DLD1 (cell line): ENCODE results near the gene KCNB1.

Experiments used
- in situ Hi-C: cut with HindIII; loops from 2 replicates; pipeline ENCODE4 v1.10.0; 2017; ENCODE audit warnings: low sequenced_read_pairs

KCNB1 gene

GRCh38 chr20:49366687-49367086 is 115.8 kb downstream of the KCNB1 start:
- in situ Hi-C loops = no loop called here

DNA sequence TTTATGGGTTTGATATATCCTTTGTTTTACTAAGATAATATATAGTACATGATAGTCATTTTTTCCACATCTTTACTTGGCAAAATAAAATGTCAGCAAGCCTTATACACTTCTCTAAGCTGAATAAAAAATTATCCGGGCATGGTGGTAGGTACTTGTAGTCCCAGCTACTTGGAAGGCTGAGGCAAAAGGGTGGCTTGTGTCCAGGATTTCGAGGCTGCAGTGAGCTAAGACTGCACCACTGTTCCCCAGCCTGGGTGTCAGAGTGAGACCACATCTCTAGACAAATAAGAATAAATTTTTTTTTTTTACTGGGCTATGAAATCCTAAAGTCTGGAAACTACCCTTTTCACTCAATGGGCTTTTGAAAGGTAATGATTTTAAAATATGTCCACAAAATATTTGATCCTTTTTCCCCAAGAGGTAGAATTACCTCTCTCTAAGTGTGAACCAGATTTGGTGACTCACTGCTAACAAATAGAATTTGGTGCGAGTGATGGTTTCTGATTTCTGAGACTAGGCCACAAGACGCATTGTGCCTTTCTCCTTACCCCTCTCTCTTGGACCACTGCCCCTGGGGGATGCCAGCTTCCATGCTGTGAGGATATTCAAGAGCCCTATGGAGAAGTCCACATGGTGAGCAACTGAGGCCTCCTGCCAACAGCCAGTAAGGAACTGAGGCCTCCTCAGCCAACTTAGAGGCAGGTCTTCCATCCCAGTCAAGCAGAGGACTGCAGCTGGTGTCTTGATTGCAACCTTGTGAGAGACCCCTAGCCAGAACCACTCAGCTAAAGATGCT is 120.4 kb downstream of the KCNB1 start:
- in situ Hi-C loops = no loop called here

DNA sequence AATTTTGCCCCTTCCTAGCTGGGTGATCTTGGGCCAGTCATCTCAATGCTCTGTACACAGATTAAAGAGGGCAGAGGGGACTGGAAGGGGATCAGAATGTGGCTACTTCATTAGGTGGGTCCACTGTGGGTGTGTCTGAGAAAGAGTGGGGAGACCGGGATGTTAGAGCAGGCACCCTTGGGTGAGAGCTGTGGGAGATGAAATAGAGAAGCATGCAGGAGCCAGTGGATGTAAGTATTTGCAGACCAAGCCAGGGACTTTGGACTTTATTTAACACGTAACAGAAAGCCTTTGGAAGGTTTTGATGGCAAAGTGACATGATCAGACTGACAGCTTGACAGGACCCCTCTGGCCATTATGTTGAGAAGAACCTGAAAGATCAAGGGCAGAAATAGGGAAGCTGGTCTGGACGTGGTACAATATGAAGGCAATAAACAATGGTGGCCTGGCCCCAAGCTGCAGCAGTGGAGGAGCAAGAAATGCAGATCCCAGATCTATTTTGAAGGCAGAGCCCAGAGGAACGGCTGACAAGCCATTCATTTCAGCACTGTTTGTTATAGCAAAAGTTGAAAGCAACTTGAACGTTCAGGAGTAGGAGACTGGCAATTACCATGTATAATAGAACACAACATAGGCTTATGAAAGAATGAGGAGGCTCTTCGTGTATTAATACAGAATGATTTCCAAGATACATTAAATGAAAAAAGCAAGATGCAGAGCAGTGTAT is 122.1 kb downstream of the KCNB1 start:
- in situ Hi-C loops = no loop called here

DNA sequence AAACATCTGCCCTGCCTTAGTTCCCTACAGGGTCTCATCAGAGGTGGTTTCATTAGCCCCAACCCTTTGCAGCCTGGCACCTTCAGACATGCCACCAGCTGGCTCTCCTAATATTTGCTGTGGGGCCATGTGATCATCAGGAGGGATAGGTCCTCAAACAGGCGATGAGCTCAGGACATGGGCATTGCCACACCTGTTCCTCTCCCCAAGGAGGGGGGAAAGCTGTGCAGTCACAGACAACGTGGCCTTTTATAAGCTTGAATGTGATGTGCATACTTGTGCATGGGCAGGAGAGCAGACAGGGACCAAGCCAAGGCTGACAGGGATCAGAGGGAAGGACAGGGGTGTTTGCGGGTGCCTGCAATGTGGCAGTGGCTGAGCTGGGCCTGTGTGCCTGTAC is 125.8 kb downstream of the KCNB1 start:
- in situ Hi-C loops = no loop called here

- in situ Hi-C loops = no loop called here
These were observed 127.8 kb downstream of the KCNB1 start for GRCh38 chr20:49354673-49355072.

DNA sequence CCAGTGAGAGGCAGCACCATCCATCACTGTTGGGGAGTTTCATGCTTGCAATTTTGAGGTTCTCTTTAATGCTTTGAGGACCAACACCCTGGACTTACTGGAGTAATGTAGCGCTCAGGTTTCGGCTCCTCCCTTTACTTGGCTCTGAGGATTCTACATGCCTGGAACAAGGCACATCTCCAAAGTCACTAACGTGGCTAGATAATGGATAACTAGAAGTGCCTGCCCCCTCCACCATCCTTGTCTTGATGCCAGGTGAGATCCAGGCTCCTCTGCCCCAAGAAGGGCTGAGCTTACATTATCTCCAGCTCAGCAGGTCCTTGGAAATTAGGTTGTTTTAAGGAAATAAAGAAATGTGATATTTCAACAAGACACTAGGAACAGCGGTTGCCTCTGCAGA is 129.1 kb downstream of the KCNB1 start:
- in situ Hi-C loops = no loop called here

- in situ Hi-C loops = no loop called here
These were observed 129.7 kb downstream of the KCNB1 start for GRCh38 chr20:49352751-49353150.

- in situ Hi-C loops = no loop called here
These were observed 130.7 kb downstream of the KCNB1 start for GRCh38 chr20:49351775-49352174.

DNA sequence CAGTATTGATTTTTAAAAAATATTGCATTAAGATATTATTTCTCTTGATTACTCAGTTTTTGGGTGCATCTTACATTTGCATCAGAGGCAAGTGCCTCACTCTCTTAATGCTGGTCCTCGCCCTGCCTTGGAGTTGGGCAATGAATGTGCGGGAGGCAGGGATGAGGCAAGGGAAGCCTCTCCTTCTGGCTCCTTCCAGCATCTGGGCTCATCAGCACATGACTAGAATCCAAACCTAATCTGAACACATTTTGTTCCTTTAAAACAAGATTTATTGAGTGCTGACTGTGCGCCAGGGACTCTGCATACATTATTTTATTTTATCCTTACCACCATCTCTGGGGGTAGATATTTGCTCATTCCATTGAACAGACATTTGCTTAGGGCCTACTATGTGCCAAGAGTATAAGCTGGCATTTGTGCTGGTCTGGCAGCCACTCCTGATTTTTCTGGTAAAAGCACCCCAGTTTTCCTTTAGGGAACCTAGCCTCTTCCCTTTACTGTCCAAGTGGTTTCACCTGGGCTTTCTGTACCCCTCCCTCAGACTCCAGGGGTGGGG is 132.7 kb downstream of the KCNB1 start:
- in situ Hi-C loops = no loop called here

GRCh38 chr20:49349078-49349477 is 133.4 kb downstream of the KCNB1 start:
- in situ Hi-C loops = no loop called here

- in situ Hi-C loops = no loop called here
These were observed 133.9 kb downstream of the KCNB1 start for GRCh38 chr20:49348563-49348962.

- in situ Hi-C loops = no loop called here
These were observed 135.3 kb downstream of the KCNB1 start for GRCh38 chr20:49347156-49347555.

GRCh38 chr20:49346682-49347081 is 135.8 kb downstream of the KCNB1 start:
- in situ Hi-C loops = no loop called here

GRCh38 chr20:49345524-49345923 is 136.9 kb downstream of the KCNB1 start:
- in situ Hi-C loops = no loop called here

GRCh38 chr20:49344975-49345374 is 137.5 kb downstream of the KCNB1 start:
- in situ Hi-C loops = no loop called here

DNA sequence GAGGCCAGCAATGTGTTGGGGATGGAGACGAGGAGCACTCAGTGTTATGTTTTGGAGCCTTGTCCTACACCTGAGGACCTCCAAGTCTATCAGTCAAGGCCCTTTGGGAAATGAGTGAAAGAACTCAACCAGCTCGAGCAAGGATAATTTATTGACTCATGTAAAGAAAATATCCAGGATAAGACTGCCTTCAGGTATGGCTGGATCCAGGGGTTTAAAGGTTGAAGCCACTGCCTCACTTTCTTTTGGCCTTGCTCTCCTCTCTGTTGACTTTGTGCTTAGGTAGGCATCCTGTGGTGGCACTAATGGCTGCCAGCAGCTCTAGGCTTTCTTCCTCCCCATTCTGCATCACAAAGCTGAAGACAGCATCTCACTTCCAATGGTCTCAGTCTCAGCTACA is 138.3 kb downstream of the KCNB1 start:
- in situ Hi-C loops = no loop called here

- in situ Hi-C loops = no loop called here
These were observed 139.2 kb downstream of the KCNB1 start for GRCh38 chr20:49343246-49343645.

- in situ Hi-C loops = no loop called here
These were observed 142.1 kb downstream of the KCNB1 start for GRCh38 chr20:49340161-49340966.

GRCh38 chr20:49339123-49339522 is 143.3 kb downstream of the KCNB1 start:
- in situ Hi-C loops = no loop called here

GRCh38 chr20:49338061-49338460 is 144.4 kb downstream of the KCNB1 start:
- in situ Hi-C loops = no loop called here

GRCh38 chr20:49337357-49337756 is 145.1 kb downstream of the KCNB1 start:
- in situ Hi-C loops = no loop called here
